Fibroblast of lung (primary cell): Measurements from ENCODE around the gene TMUB1. TPM values are rescaled to one million over a fixed set of nuclear protein-coding genes. Genes with fewer than 3 reads are reported as not detected.
A peak's percentile ranks its signal among the peaks of the same experiment; 100 is the strongest.

ENCODE experiments used
- DNase-seq, 2 donors: peaks; one replicate each; pipeline versions ENCODE4 v3.0.0 to v3.0.0-alpha.2; 2010; ENCODE audit warnings: low read depth in 2 of 2
- H2AFZ ChIP-seq: 2 replicates; pipeline ENCODE4 v1.5.1; 2012; ENCODE audit warnings: low read length, control low read depth, inconsistent platforms
- H3K27ac ChIP-seq: 2 replicates; pipeline ENCODE4 v1.5.1; 2011; ENCODE audit warnings: low read length, control low read depth; ENCODE audit not compliant: insufficient read depth
- H3K27me3 ChIP-seq: 2 replicates; pipeline ENCODE4 v1.5.1; 2011; ENCODE audit warnings: mild to moderate bottlenecking, low read length; ENCODE audit not compliant: control insufficient read depth, insufficient read depth
- H3K36me3 ChIP-seq: 2 replicates; pipeline ENCODE4 v1.5.1; 2011; ENCODE audit warnings: low read length; ENCODE audit not compliant: control insufficient read depth, insufficient read depth
- H3K4me1 ChIP-seq: 2 replicates; pipeline ENCODE4 v1.5.1; 2011; ENCODE audit warnings: low read length; ENCODE audit not compliant: control insufficient read depth, insufficient read depth; ENCODE audit errors: extremely low read depth
- H3K4me2 ChIP-seq: 2 replicates; pipeline ENCODE4 v1.5.1; 2011; ENCODE audit warnings: low read length, control low read depth; ENCODE audit not compliant: insufficient read depth; ENCODE audit errors: extremely low read depth
- H3K4me3 ChIP-seq, 4 experiments: fragments of 200-600 bp in 1 of 4; sonication (generic) in 1 of 4; replicated peaks in 1 of 4; 2 replicates each; pipeline ENCODE4 v1.5.1; 2011 to 2016; ENCODE audit warnings: low read length in 4 of 4, low read depth in 3 of 4, mild to moderate bottlenecking in 3 of 4, control low read depth in 2 of 4, inconsistent platforms in 1 of 4, mixed read lengths in 1 of 4; ENCODE audit not compliant: insufficient read depth in 1 of 4; ENCODE audit errors: control extremely low read depth in 1 of 4
- H3K79me2 ChIP-seq: 2 replicates; pipeline ENCODE4 v1.5.1; 2012; ENCODE audit warnings: mild to moderate bottlenecking, low read length, inconsistent platforms; ENCODE audit not compliant: control insufficient read depth, insufficient read depth
- H3K9ac ChIP-seq: 2 replicates; pipeline ENCODE4 v1.5.1; 2011; ENCODE audit warnings: mild to moderate bottlenecking, low read length, control low read depth; ENCODE audit not compliant: insufficient read depth
- H3K9me3 ChIP-seq: 2 replicates; pipeline ENCODE4 v1.5.1; 2012; ENCODE audit warnings: low read depth, low read length; ENCODE audit not compliant: control insufficient read depth, insufficient read depth
- H4K20me1 ChIP-seq: 2 replicates; pipeline ENCODE4 v1.5.1; 2011; ENCODE audit warnings: low read length; ENCODE audit not compliant: control insufficient read depth, insufficient read depth; ENCODE audit errors: extremely low read depth
- CTCF ChIP-seq, 2 donors: IDR thresholded peaks in 1 of 2; conservative IDR thresholded peaks in 1 of 2; 1 replicate in 1 of 2; 2 replicates in 1 of 2; pipeline ENCODE4 v1.5.1; 2011 to 2012; ENCODE audit warnings: low read length in 2 of 2, control low read depth in 1 of 2, inconsistent platforms in 1 of 2, low read depth in 1 of 2, mild to moderate bottlenecking in 1 of 2
- EZH2 ChIP-seq: IDR thresholded peaks from 2 replicates; pipeline ENCODE4 v1.5.1; 2012; ENCODE audit warnings: low read length, control low read depth, mild to moderate bottlenecking; ENCODE audit errors: missing control alignments
- polyA plus RNA-seq, 2 donors: library from polyadenylated mRNA; depleted of rRNA in 1 of 2; stranded (reverse) in 1 of 2; unstranded in 1 of 2; fragments of >200 nt; gene quantifications; 2 replicates each; pipeline ENCODE4 v1.2.1, GENCODE V29; 2011 to 2012; ENCODE audit warnings: missing spikeins in 1 of 2
- total RNA-seq: library from RNA; depleted of rRNA; stranded (reverse); fragments of >200 nt; gene quantifications from 2 replicates; pipeline ENCODE4 v1.2.1, GENCODE V29; 2014

The TMUB1 gene
- total and polyA plus RNA-seq, 2 donors (not counting 1 experiment from before 2014, with no cell fraction given): 11.9 to 20.3 TPM

GRCh38 chr7:151089893-151090730 lies 6.8 kb upstream of the TMUB1 start:
- Histone ChIP-seq H3K36me3 (no peaks in the 10 kb centered on the region), H4K20me1 (no peaks in the 10 kb centered on the region), H2AFZ (no peak overlapping the region), H3K4me1 (peaks cover 21% of the 10 kb centered on the region), H3K27ac (peak overlapping the region; percentile 88), H3K27me3 (no peaks in the 10 kb centered on the region), H3K9ac (peak overlapping the region; percentile 1), H3K79me2 (peaks cover 82% of the 10 kb centered on the region), H3K4me2 (peak overlapping the region; percentile 96), H3K9me3 (no peaks in the 10 kb centered on the region), H3K4me3 (peak overlapping the region in 1 of 4 experiments; percentile 79)
- DNase-seq: no peak
- TF ChIP-seq EZH2: no peak
- TF ChIP-seq CTCF (conservative IDR thresholded peaks at IDR 0.05 in 1 of 2, IDR thresholded peaks at IDR 0.05 in 1 of 2; ENCODE audit: low read depth in 1 of 2, low read length in 2 of 2): no peak

- Histone ChIP-seq H4K20me1 (no peaks in the 10 kb centered on the region), H2AFZ (peak overlapping the region; percentile 3), H3K4me3 (peak overlapping the region; percentile 61 to 96 (median 81)), H3K27ac (peak overlapping the region; percentile 88), H3K9ac (peak overlapping the region; percentile 58), H3K4me2 (peak overlapping the region; percentile 96), H3K27me3 (no peaks in the 10 kb centered on the region), H3K36me3 (no peaks in the 10 kb centered on the region), H3K9me3 (no peaks in the 10 kb centered on the region), H3K79me2 (peaks cover 71% of the 10 kb centered on the region), H3K4me1 (peaks cover 21% of the 10 kb centered on the region)
- no peak for TF ChIP-seq CTCF (conservative IDR thresholded peaks at IDR 0.05 in 1 of 2, IDR thresholded peaks at IDR 0.05 in 1 of 2; ENCODE audit: low read depth in 1 of 2, low read length in 2 of 2)
- no peak for TF ChIP-seq EZH2
- DNase-seq: peak; percentile 63 to 70
Observed at GRCh38 chr7:151088856-151089699, 5.8 kb upstream of the TMUB1 start.
